ENCODE results near the gene TMEM208. TPM values are rescaled to one million over a fixed set of nuclear protein-coding genes. Genes with fewer than 3 reads are reported as not detected.
A peak's percentile ranks its signal among the peaks of the same experiment; 100 is the strongest.

TMEM208 gene
- total and polyA plus RNA-seq, 12 donors: 7.6 to 92.0 (median 13.0) TPM

- WGBS, 2 donors: 95% methylated on average over 16 of the region's 16 CpGs
- DNase-seq: no peak
- intact Hi-C loops (cut with DNase I): loop anchor here in 7 of 10 donors (5.0 to 10.0 kb wide), 3 partner anchors 67 to 225 kb away; partner anchors contain the start of genes FHOD1 (in 1 of the 7) and SLC9A5 (in 1 of the 7)
Measured at GRCh38 chr16:67180166-67180565, 46.8 kb upstream of the TMEM208 start.

GRCh38 chr16:67181346-67181745 lies 45.6 kb upstream of the TMEM208 start:
- 42 to 46% methylated on average over 2 of the region's 2 CpGs for WGBS, 2 donors
- H3K36me3 ChIP-seq: peaks cover 0 to 8% (median 0%) of the 10 kb centered on the region in 9 donors
- intact Hi-C loops (cut with DNase I): loop anchor here in 7 of 10 donors (5.0 to 10.0 kb wide), 3 partner anchors 66 to 227 kb away; partner anchors contain the start of genes FHOD1 (in 1 of the 7) and SLC9A5 (in 1 of the 7)
- H3K4me1 ChIP-seq: peaks cover 12 to 63% (median 45%) of the 10 kb centered on the region in 9 donors
- no peaks in the 10 kb centered on the region for H3K9me3 ChIP-seq
- DNase-seq: no peak
- H3K4me3 ChIP-seq: no peak overlapping the region
- no peak for TF ChIP-seq CTCF (IDR thresholded peaks at IDR 0.05)
- ATAC-seq: no peak
- H3K27ac ChIP-seq: peak overlapping the region in 3 of 10 donors; percentile 3 to 71 (median 23)
- peaks cover 0 to 3% (median 0%) of the 10 kb centered on the region in 7 donors for H3K27me3 ChIP-seq

More at GRCh38 chr16:67180166-67180565, 46.8 kb upstream of the TMEM208 start:
- Histone ChIP-seq H3K4me1 (peaks cover 10 to 54% (median 40%) of the 10 kb centered on the region in 9 donors), H3K27ac (no peak overlapping the region), H3K9me3 (no peaks in the 10 kb centered on the region), H3K27me3 (peaks cover 0 to 5% (median 0%) of the 10 kb centered on the region in 7 donors), H3K4me3 (no peak overlapping the region), H3K36me3 (peaks cover 0 to 16% (median 0%) of the 10 kb centered on the region in 9 donors)
- TF ChIP-seq CTCF (IDR thresholded peaks at IDR 0.05): no peak
- ATAC-seq: no peak

GRCh38 chr16:67182288-67182687 lies 44.6 kb upstream of the TMEM208 start:
- Histone ChIP-seq H3K27ac (no peak overlapping the region), H3K4me1 (peaks cover 12 to 63% (median 45%) of the 10 kb centered on the region in 9 donors), H3K27me3 (peaks cover 0 to 3% (median 0%) of the 10 kb centered on the region in 7 donors), H3K4me3 (no peak overlapping the region), H3K9me3 (no peaks in the 10 kb centered on the region), H3K36me3 (peaks cover 0 to 3% (median 0%) of the 10 kb centered on the region in 9 donors)
- DNase-seq (no peak), ATAC-seq (no peak)
- no peak for TF ChIP-seq CTCF (IDR thresholded peaks at IDR 0.05)
- 89 to 92% methylated on average over 2 of the region's 2 CpGs for WGBS, 2 donors
- intact Hi-C loops (cut with DNase I): loop anchor here in 7 of 10 donors (2.0 to 10.0 kb wide), 4 partner anchors 21 to 227 kb away; partner anchors contain the start of genes FHOD1 (in 1 of the 7) and SLC9A5 (in 1 of the 7)

- H3K27ac ChIP-seq: peak overlapping the region in 9 of 10 donors; percentile 94 to 99 (median 97)
- DNase-seq: no peak
- no peak for ATAC-seq
- WGBS, 2 donors: 9 to 10% methylated on average over 11 of the region's 11 CpGs
- peaks cover 12 to 55% (median 37%) of the 10 kb centered on the region in 9 donors for H3K4me1 ChIP-seq
- no peaks in the 10 kb centered on the region for H3K9me3 ChIP-seq
- peaks cover 0 to 3% (median 0%) of the 10 kb centered on the region in 9 donors for H3K36me3 ChIP-seq
- no peak for TF ChIP-seq CTCF (IDR thresholded peaks at IDR 0.05)
- intact Hi-C loops (cut with DNase I): loop anchor here in 7 of 10 donors (2.0 to 10.0 kb wide), 4 partner anchors 22 to 228 kb away; partner anchors contain the start of genes FHOD1 (in 1 of the 7) and SLC9A5 (in 1 of the 7)
- peaks cover 0 to 3% (median 0%) of the 10 kb centered on the region in 7 donors for H3K27me3 ChIP-seq
- H3K4me3 ChIP-seq: peak overlapping the region in 9 of 10 donors; percentile 57 to 84 (median 73)
Measured at GRCh38 chr16:67183284-67183626, 43.7 kb upstream of the TMEM208 start.
